Measurements from ENCODE around the gene GPR84. TPM values are rescaled to one million over a fixed set of nuclear protein-coding genes. Genes with fewer than 3 reads are reported as not detected.
A peak's percentile ranks its signal among the peaks of the same experiment; 100 is the strongest.

Gene GPR84
- total RNA-seq, 1 donor from 2014 or later = 0.65 TPM

GRCh38 chr12:54383041-54383609 lies 18.8 kb upstream of the GPR84 start:
- Histone ChIP-seq H3K36me3 (no peaks in the 10 kb centered on the region), H3K27me3 (ENCODE audit: low read depth) (no peaks in the 10 kb centered on the region), H3K9me3 (no peaks in the 10 kb centered on the region), H3K27ac (peak overlapping the region; percentile 74), H3K4me3 (no peak overlapping the region), H3K4me1 (peaks cover 15% of the 10 kb centered on the region)
- no peak for TF ChIP-seq CTCF (IDR thresholded peaks at IDR 0.05)
- intact Hi-C loops (cut with DNase I) = no loop called here
- ATAC-seq (peak in 1 of 2 donors; percentile 47), DNase-seq (no peak)

GRCh38 chr12:54381136-54381535 lies 16.9 kb upstream of the GPR84 start:
- no peak for TF ChIP-seq CTCF (IDR thresholded peaks at IDR 0.05)
- Histone ChIP-seq H3K9me3 (no peaks in the 10 kb centered on the region), H3K27ac (no peak overlapping the region), H3K4me3 (no peak overlapping the region), H3K27me3 (ENCODE audit: low read depth) (no peaks in the 10 kb centered on the region), H3K36me3 (peaks cover 4% of the 10 kb centered on the region), H3K4me1 (peaks cover 17% of the 10 kb centered on the region)
- ATAC-seq (no peak), DNase-seq (no peak)
- intact Hi-C loops (cut with DNase I) = no loop called here

- H3K27ac ChIP-seq = peak overlapping the region; percentile 41
- no peaks in the 10 kb centered on the region for H3K9me3 ChIP-seq
- intact Hi-C loops (cut with DNase I) = no loop called here
- H3K36me3 ChIP-seq = peaks cover 4% of the 10 kb centered on the region
- peak; percentile 92 to 94 for ATAC-seq
- peak overlapping the region; percentile 49 for H3K4me3 ChIP-seq
- TF ChIP-seq CTCF (IDR thresholded peaks at IDR 0.05) = peak; percentile 100
- peak; percentile 93 for DNase-seq
- peaks cover 17% of the 10 kb centered on the region for H3K4me1 ChIP-seq
- H3K27me3 ChIP-seq (ENCODE audit: low read depth) = no peaks in the 10 kb centered on the region
Observed at GRCh38 chr12:54379398-54380201, 15.3 kb upstream of the GPR84 start.

GRCh38 chr12:54378796-54379397 lies 14.6 kb upstream of the GPR84 start:
- H3K27ac ChIP-seq = no peak overlapping the region
- H3K4me1 ChIP-seq = peaks cover 17% of the 10 kb centered on the region
- peaks cover 4% of the 10 kb centered on the region for H3K36me3 ChIP-seq
- ATAC-seq (peak; percentile 84 to 93), DNase-seq (peak; percentile 55)
- H3K4me3 ChIP-seq = peak overlapping the region; percentile 49
- intact Hi-C loops (cut with DNase I) = no loop called here
- no peaks in the 10 kb centered on the region for H3K9me3 ChIP-seq
- TF ChIP-seq CTCF (IDR thresholded peaks at IDR 0.05) = no peak
- H3K27me3 ChIP-seq (ENCODE audit: low read depth) = no peaks in the 10 kb centered on the region

GRCh38 chr12:54377797-54378515 lies 13.7 kb upstream of the GPR84 start:
- TF ChIP-seq CTCF (IDR thresholded peaks at IDR 0.05) = no peak
- Histone ChIP-seq H3K27me3 (ENCODE audit: low read depth) (no peaks in the 10 kb centered on the region), H3K4me1 (peaks cover 17% of the 10 kb centered on the region), H3K9me3 (no peaks in the 10 kb centered on the region), H3K4me3 (peak overlapping the region; percentile 49), H3K36me3 (peaks cover 11% of the 10 kb centered on the region), H3K27ac (no peak overlapping the region)
- intact Hi-C loops (cut with DNase I) = no loop called here
- DNase-seq (no peak), ATAC-seq (no peak)
